ENCODE measurements around the gene MORC2.

- no peak for TF ChIP-seq CTCF (optimal IDR thresholded peaks at IDR 0.05 in 1 of 3, IDR thresholded peaks at IDR 0.05 in 1 of 3, conservative IDR thresholded peaks at IDR 0.05 in 1 of 3; ENCODE audit: extremely low read depth in 1 of 3, insufficient read depth in 2 of 3, low read length in 3 of 3)
- TF ChIP-seq EZH2 (IDR thresholded peaks at IDR 0.05; ENCODE audit: low read length): no peak
Measured at GRCh38 chr22:30955153-30955552, 13.4 kb downstream of the MORC2 start.
